Activated CD8-positive, alpha-beta T cell treated with anti-CD3 and anti-CD28 coated beads for 36 hours (primary cell): ENCODE data around the gene PRR13. TPM values are rescaled to one million over a fixed set of nuclear protein-coding genes. Genes with fewer than 3 reads are reported as not detected.
A peak's percentile ranks its signal among the peaks of the same experiment; 100 is the strongest.

ENCODE experiments used
- ATAC-seq: fragments of 200-7000 bp; cut with Tn5 transposase; one replicate; pipeline ENCODE4 v1.10.0; 2021; ENCODE audit warnings: mild to moderate bottlenecking, moderate library complexity
- CTCF ChIA-PET: fragments of 350-600 bp; sonication (Branson Sonifier 250); formaldehyde crosslinking; loops from one replicate; lab custom pipeline; 2021; ENCODE audit warnings: antibody characterized with exemption; lab: Charles Lee
- POLR2A ChIA-PET: fragments of 350-600 bp; sonication (Branson Sonifier 250); formaldehyde crosslinking; loops from one replicate; lab custom pipeline; 2021; ENCODE audit warnings: antibody characterized with exemption; lab: Charles Lee
- DNase-seq: peaks from one replicate; pipeline ENCODE4 v3.0.0-alpha.2; 2020
- H3K27ac Mint-ChIP-seq: one replicate; pipeline ENCODE4 v1.8.0; 2021; ENCODE audit warnings: mild to moderate bottlenecking, mixed read lengths
- H3K27me3 Mint-ChIP-seq: one replicate; pipeline ENCODE4 v1.8.0; 2021; ENCODE audit warnings: mixed read lengths
- H3K36me3 Mint-ChIP-seq: one replicate; pipeline ENCODE4 v1.8.0; 2021; ENCODE audit warnings: low read depth, mixed read lengths
- H3K4me1 Mint-ChIP-seq: one replicate; pipeline ENCODE4 v1.8.0; 2021; ENCODE audit warnings: low read depth, mixed read lengths
- H3K4me3 Mint-ChIP-seq: one replicate; pipeline ENCODE4 v1.8.0; 2021; ENCODE audit warnings: mild to moderate bottlenecking, moderate library complexity, mixed read lengths
- H3K9me3 Mint-ChIP-seq: one replicate; pipeline ENCODE4 v1.8.0; 2021; ENCODE audit warnings: mixed read lengths
- CTCF ChIP-seq: fragments of 200-600 bp; IDR thresholded peaks from one replicate; pipeline ENCODE4 v1.8.0; 2022; ENCODE audit warnings: antibody characterized with exemption, mild to moderate bottlenecking
- intact Hi-C: fragments of 100-400 bp; cut with micrococcal nuclease; formaldehyde crosslinking; loops from one replicate; pipeline ENCODE4 v1.10.0; 2022
- total RNA-seq, 2 experiments: library from RNA; stranded (reverse); gene quantifications; one replicate each; pipeline ENCODE4 v1.2.3, GENCODE V29; 2021

PRR13 gene
- total RNA-seq, 2 experiments from 2014 or later, result 167 to 187 TPM

GRCh38 chr12:53486736-53487487 is 45.4 kb downstream of the PRR13 start:
- Mint-ChIP-seq H3K9me3 (no peaks in the 10 kb centered on the region), H3K27me3 (no peaks in the 10 kb centered on the region), H3K27ac (peak overlapping the region; percentile 57), H3K4me3 (no peak overlapping the region), H3K4me1 (peaks cover 16% of the 10 kb centered on the region), H3K36me3 (peaks cover 14% of the 10 kb centered on the region)
- intact Hi-C loops, result no loop called here
- ATAC-seq (no peak), DNase-seq (no peak)
- POLR2A ChIA-PET, result interaction anchor here (43.3 to 54.1 kb wide), 2 partner anchors 0 to 19 kb away, joined by 1494 read pairs; partner anchors contain the start of genes MAP3K12, NPFF, PCBP2 and TARBP2
- TF ChIP-seq CTCF, result no peak
- CTCF ChIA-PET, result interaction anchor here (2.0 kb wide), 1 partner anchor 10 kb away, joined by 5 read pairs; no protein-coding TSS in a partner anchor

- ChIA-PET POLR2A (interaction anchor here (1.0 to 54.1 kb wide), 5 partner anchors 2 to 244 kb away, joined by 3 to 1494 read pairs (median 8); partner anchors contain the start of genes MAP3K12, NPFF, PCBP2 and TARBP2), CTCF (interaction anchor here (1.0 to 2.2 kb wide), 5 partner anchors 9 to 171 kb away, joined by 3 to 11 read pairs (median 3); partner anchors contain the start of gene MAP3K12)
- Mint-ChIP-seq H3K4me3 (no peak overlapping the region), H3K9me3 (no peaks in the 10 kb centered on the region), H3K36me3 (peaks cover 10% of the 10 kb centered on the region), H3K4me1 (peaks cover 29% of the 10 kb centered on the region), H3K27me3 (no peaks in the 10 kb centered on the region), H3K27ac (no peak overlapping the region)
- TF ChIP-seq CTCF, result no peak
- DNase-seq (no peak), ATAC-seq (no peak)
- intact Hi-C loops, result no loop called here
Observed at GRCh38 chr12:53489242-53489864, 47.8 kb downstream of the PRR13 start.

GRCh38 chr12:53492188-53492587 is 50.7 kb downstream of the PRR13 start:
- no peaks in the 10 kb centered on the region for H3K9me3 Mint-ChIP-seq
- ATAC-seq, result no peak
- no peak for DNase-seq
- peaks cover 4% of the 10 kb centered on the region for H3K36me3 Mint-ChIP-seq
- ChIA-PET POLR2A (interaction anchor here (1.9 to 54.1 kb wide), 2 partner anchors 9 to 25 kb away, joined by 4 to 1494 read pairs; partner anchors contain the start of genes PCBP2 and TARBP2), CTCF (interaction anchor here (1.1 to 2.7 kb wide), 2 partner anchors 10 to 17 kb away, joined by 3 to 9 read pairs; no protein-coding TSS in a partner anchor)
- H3K4me1 Mint-ChIP-seq, result peaks cover 22% of the 10 kb centered on the region
- intact Hi-C loops, result no loop called here
- no peak for TF ChIP-seq CTCF
- H3K27ac Mint-ChIP-seq, result no peak overlapping the region
- peak overlapping the region; percentile 80 for H3K4me3 Mint-ChIP-seq
- H3K27me3 Mint-ChIP-seq, result no peaks in the 10 kb centered on the region

GRCh38 chr12:53492830-53493609 is 51.5 kb downstream of the PRR13 start:
- CTCF ChIA-PET, result interaction anchor here (1.1 to 3.6 kb wide), 9 partner anchors 11 to 172 kb away, joined by 3 to 19 read pairs (median 5); partner anchors contain the start of genes AAAS and NPFF
- ATAC-seq (peak; percentile 96), DNase-seq (peak; percentile 92)
- intact Hi-C loops, result no loop called here
- POLR2A ChIA-PET, result interaction anchor here (1.2 to 54.1 kb wide), 3 partner anchors 8 to 172 kb away, joined by 3 to 1494 read pairs (median 4); partner anchors contain the start of genes AAAS, PCBP2 and TARBP2
- Mint-ChIP-seq H3K9me3 (no peaks in the 10 kb centered on the region), H3K4me3 (peak overlapping the region; percentile 80), H3K36me3 (no peaks in the 10 kb centered on the region), H3K27ac (peak overlapping the region; percentile 88), H3K27me3 (no peaks in the 10 kb centered on the region), H3K4me1 (peaks cover 23% of the 10 kb centered on the region)
- no peak for TF ChIP-seq CTCF
